Activated CD8-positive, alpha-beta memory T cell treated with anti-CD3 and anti-CD28 coated beads for 48 hours (primary cell): ENCODE measurements around the gene STAT1.
A peak's percentile ranks its signal among the peaks of the same experiment; 100 is the strongest.

ENCODE experiments used
- DNase-seq, 3 experiments: peaks; one replicate each; pipeline ENCODE4 v3.0.0-alpha.2; 2020; ENCODE audit warnings: low read depth in 2 of 3, low spot score in 2 of 3

STAT1 gene

GRCh38 chr2:191013932-191014652 is at the start of gene STAT1:
TSS of gene STAT1 (minus strand) at chr2:191014171. CDS start at chr2:191010003, 4,168 bp downstream.
- DNase-seq = peak; percentile 96 to 97 (median 96)

DNA sequence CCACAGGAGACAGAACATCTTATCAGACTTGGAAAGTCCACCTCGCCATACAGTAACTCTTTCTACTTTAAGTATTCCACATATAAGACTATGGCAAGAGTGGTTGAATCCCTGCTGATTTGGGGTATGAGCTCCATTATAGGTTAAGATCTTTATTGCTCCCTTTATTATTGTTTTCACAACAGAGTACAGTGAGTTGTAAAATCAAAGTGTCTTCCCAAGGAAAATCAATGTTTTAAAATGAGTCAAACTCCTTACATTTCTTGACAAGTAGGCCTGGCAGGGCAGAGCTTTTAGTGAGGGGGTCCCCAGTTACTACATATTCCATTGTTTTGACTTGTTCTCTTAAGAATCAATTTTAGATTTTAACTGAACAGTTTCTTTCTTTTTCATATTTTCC is 49.6 kb upstream of the STAT1 start:
- DNase-seq = no peak

DNA sequence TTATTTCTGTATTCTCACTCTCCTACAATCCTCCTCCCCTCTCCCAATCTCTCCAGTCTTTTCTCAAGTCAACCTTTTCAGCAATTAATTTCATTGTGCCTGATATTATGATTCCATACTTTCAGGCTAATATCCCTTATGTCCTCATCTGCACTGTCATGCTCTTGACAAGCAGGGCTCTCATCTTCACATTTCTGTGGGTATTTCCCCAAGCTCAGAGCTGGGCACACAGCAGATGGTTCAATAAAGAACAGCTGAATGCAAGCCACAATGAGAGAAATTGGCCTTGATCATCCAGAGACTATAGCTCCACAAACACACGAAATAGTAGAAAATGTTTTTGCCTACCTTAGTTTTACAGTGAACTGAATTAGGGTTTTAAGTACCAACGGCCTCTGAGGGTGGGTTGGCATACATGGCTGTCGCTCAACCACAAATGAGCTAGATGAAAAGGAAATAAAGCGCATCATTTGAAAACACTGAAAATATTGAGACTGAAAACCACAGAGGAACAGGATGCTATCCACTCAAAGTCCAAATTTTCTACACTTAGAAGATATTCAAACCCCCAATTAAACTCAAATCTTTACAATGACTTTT is 47.5 kb upstream of the STAT1 start:
- DNase-seq = no peak

GRCh38 chr2:191059308-191059707 is 45.3 kb upstream of the STAT1 start:
- DNase-seq = no peak

DNA sequence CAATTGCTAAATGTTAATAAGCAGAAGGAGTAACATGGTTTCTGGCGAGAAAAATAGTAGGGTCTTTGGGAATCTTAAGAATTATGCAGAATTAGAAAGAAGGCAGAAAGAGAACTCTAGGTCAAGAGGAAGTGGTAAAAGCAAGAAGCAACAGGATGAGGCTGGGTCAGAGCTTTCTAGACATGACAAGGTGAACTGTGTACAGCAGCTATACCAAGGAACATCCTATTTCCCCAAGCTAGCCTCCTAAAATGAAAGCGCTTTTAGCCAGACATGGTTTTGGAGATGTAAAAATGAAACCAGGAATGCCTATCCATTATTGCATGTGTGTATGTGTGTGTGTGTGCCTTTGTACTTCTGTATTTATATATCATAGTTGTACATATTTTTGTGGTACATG is 42.3 kb upstream of the STAT1 start:
- no peak for DNase-seq

GRCh38 chr2:191053256-191053655 is 39.3 kb upstream of the STAT1 start:
- no peak for DNase-seq

DNA sequence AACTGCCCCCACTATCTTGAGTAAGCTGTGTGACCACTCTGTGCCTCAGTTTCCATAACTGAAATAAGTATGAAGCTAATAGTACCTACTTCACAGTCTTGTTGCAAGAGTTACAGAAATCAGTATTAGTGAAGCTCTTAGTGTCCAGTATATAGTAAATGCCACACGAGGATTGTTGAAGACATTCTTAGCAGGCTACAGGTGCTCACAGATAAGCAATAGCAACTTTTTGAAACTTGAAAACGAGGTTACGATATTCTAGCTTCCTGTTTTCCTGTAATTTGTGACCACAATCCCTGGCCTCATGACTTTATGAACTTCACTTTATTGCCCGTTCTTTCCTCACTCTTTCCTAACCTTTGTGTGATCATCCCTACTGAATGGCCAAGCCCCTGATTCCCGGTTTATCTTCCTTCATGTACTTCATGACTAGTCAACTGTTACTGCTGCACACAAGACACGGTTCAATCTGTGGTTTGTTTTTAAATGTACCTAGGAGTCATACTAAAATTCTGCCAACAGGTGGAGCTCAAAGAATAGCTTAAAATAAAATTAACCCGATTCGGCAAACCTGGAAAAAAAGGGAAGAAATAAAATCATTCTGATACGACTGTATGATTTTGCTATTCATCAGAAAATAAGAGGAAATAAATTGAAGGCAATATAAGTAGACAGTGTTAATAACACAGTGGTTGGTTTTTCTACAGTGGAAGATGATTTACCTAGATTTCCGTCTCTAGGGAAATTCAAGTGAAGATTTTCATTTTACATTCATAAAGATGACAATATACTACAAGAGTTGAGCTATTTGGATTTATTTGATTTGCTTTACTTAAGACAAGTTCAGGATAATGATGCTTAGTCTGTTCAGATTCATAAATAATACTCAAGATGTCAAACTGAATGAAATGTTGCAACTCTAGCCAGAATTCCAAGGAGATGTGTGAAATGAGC is 38.1 kb upstream of the STAT1 start:
- DNase-seq = no peak

GRCh38 chr2:191051177-191051576 is 37.2 kb upstream of the STAT1 start:
- no peak for DNase-seq

GRCh38 chr2:191050640-191050987 is 36.6 kb upstream of the STAT1 start:
- DNase-seq = no peak

- no peak for DNase-seq
Measured at GRCh38 chr2:191049728-191050639, 36.0 kb upstream of the STAT1 start.

DNA sequence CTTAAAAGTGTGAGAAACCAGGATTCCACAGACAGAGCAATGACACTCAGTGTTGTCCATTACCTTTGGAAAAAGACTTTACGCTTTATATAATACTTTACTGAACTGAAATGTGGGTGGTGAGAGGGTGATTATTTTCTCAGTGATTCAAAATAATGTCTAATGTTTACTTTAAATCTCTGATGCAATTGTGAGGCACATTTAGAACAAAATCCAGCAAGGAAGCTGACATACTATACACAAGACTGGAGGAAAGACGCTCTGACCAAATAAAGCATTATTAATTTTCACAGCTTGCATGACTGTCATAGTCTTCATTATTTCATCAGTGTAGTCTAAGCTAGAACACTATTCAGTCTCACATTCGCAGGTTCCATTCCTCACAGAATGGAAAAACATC is 34.1 kb upstream of the STAT1 start:
- no peak for DNase-seq

DNA sequence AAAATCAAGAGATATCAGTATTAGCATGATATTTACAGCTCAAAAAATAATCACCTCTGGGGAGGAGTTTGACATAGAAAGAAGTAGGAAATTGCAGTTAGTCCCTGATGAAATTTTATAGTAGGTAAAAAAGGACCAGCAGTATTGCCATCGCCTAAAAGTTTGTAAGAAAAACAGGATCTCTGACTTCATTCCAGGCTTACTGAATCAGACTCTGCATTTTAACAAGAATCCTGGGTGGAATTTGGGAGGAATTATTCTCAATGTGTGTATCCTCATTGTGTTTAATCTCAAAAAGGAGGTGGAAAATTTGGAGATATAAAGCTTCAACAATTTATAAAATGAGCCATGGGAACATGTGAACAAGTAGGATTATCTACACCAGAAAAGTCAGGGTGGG is 31.2 kb upstream of the STAT1 start:
- DNase-seq = no peak

DNA sequence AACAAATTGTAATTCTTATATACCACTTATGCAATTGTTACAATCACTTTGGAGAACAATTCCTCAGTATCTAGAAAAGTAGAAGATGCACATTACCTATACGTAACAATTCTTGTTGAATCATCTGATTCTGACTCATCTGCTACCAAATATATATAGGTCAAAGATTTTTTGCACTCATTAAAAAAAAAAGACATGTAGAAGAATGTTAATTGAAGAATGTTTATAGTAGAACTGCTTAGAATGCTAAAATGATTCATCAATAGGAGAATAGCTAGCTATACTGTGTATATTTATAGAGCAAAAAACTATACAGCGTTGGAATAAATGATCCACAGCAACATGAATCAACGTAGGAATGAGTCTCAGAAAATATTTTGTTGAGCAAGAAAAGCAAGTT is 29.5 kb upstream of the STAT1 start:
- no peak for DNase-seq

DNA sequence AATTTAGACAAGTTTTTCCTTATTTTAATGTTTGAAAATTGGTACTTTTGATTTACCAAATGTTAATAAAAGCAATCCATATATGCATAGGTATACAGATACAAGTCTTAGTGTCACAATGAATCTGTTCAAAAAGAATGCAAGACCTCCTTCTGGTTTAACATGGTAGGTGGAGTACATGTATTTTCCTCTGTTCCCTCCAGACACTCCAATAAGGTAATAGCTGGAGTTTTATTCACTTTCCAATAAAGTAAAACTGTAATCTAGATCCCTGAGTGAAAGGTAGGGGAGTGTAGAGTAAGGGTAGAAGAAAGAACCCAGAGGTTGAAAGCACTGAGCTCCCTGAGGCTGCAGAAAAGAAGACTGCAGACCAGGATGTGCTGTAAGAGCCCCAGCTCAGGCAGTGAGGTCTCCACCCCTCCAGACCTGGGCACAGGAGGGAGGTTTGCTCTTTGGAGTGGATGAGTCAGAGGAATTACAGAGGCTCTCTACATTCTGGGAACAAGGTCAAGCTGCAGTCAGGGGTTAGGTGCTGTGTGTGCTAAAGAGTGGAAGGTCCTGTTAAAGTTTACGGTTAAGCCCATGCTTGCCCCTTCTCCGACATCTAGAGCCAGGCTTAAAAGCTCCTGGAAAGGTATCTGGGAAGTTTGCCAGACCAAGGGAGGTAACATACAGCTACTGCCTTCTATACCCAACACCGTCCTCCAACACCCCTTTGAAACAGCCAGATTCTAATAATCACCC is 27.6 kb upstream of the STAT1 start:
- no peak for DNase-seq

DNA sequence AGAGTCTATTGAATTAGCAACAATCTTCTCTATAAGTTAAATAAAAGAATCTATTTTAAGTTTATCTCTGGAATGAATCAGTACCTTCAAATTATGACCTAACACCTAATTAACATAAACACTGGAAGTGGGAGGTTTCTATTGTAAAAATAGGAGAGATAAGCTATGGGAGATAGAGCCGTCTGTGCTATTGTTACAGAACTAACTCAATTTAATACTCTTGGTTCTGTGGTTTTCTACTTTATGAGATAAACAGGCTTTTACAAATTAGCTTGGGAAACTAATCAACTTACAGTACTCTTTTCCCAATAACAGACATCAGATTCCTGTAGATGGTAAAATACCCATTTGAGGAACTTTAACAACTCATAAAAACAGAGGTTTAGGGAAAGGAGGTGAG is 25.6 kb upstream of the STAT1 start:
- DNase-seq = no peak

DNA sequence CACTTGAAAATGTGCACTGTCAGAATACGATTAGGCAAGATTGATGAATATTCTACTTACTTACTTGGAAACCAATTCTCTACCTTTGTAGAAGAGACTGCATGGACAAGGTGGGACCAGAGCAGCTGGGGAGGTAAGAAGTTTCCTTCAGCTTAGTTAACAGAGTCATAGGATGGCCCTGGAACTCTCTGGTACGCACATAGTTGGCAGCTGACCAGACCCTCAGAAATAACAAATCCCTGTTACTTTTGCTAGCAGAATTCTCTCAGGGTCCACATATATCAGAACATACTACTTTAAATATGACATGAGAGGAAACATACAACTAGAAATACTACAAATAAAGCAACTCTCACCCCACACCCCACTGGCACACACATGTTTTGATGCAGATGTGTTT is 24.8 kb upstream of the STAT1 start:
- no peak for DNase-seq

DNA sequence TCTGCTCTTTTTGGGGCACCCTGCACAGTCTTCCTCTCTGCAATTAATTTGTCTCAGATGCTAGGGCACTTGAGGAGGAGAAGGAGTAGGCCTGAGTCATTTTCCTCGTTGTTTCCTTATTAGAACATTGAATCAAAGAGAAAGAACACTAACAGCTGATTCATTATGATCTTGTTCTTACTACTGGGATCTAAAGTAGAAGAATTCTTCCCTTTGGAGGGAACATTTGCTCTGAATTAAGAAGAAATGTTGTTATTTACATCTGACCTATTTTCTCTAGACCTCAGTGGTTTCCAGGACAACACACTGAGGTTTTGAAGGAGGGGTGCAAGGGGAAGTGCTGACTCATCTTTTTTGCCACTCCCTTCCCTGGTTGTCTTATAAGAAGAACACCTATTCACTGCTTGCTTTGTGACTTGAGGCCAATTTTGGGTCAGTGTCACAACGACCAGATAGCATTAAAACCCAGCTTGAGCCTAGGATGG is 24.3 kb upstream of the STAT1 start:
- no peak for DNase-seq

- DNase-seq = no peak
Measured at GRCh38 chr2:191037351-191037750, 23.4 kb upstream of the STAT1 start.

DNA sequence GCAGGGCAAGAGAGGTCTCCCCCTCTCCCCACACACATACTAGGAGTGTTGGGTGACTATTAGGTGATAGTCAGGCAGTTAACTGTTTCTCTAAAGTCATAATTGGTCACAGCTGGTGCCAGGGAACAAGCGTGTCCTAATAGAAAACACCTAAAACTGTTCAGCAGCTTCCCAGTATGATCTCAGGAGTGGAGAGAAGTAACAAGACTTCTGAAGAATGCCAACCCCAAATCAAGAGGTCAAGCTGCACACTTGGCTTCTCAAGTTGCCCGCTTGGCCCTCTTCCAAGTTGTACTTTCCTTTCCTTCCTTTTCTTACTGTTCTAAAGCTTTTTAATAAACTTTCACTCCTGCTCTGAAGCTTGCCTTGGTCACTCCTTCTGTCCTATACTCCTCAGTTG is 22.4 kb upstream of the STAT1 start:
- no peak for DNase-seq
